Measurements from ENCODE around the gene TMEM154.

DNA sequence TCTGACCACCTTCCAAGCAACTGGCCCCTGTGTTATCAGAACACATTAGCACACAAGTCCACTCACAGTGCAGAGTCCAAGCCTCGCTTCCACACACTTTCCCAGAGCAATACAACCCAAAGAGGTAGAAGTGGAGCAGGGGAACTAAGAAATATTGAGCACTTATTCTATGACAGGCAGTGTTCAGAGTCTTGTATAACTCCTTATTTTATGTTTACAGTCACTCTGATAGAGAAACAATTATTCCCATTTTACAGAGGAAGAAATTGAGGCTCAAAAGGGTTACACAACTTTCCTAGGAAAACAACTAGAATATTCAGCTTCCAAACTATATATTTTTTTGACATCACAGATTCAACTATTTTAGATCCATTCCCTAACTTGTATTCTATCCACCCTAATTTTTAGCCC, 18.3 kb upstream of the TMEM154 start:
- TF ChIP-seq GATA2 (IDR thresholded peaks at IDR 0.05; ENCODE audit: low read depth, low read length) (no peak), GATA3 (IDR thresholded peaks at IDR 0.05; ENCODE audit: low read depth, low read length) (no peak)

Measured in SH-SY5Y (cell line).